ENCODE measurements around the gene TERF2IP. TPM values are rescaled to one million over a fixed set of nuclear protein-coding genes. Genes with fewer than 3 reads are reported as not detected.
A peak's percentile ranks its signal among the peaks of the same experiment; 100 is the strongest.

TERF2IP gene
- total and polyA plus RNA-seq, 2 of the 13 experiments (the other 11 are each of a cell fraction or from before 2014, with no cell fraction given) = 26.4 to 50.2 TPM

DNA sequence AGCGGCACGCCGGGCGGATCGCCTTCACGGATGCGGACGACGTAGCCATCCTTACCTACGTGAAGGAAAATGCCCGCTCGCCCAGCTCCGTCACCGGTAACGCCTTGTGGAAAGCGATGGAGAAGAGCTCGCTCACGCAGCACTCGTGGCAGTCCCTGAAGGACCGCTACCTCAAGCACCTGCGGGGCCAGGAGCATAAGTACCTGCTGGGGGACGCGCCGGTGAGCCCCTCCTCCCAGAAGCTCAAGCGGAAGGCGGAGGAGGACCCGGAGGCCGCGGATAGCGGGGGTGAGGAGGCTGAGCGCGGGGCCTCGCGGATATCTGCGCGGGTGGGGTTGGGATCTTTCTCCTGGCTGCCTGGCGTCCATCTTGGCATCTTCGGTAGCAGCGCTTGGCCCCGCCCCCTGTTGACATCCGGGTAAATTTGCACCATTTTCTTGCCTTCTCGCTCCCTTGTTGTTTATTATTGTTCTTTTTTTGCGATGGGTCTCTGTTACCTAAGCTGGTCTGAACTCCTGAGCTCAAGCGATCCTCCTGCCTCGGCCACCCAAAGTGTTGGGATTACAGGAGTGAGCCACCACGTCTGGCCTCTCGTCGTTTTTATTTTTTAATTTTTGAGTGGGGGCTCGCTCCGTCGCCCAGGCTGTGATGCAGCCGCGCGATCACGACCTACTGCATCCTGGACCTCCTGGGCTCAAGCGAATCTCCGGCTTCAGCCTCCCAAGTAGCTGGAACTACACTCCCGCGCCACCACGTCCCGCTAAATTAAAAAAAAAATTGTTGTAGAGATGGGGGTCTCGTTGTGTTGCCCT is 898 bp downstream of the TERF2IP start (continued):
- TF ChIP-seq, protein P1, sequence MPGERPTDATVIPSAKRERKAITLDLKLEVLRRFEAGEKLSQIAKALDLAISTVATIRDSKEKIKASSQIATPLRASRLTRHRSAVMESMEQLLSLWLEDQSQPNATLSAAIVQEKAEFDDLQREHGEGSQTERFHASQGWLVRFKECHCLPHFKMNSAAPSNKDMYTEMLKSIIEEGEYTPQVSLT (CRISPR knock-in tag; IDR thresholded peaks at IDR 0.05; ENCODE audit: borderline replicate concordance, low read depth) = no peak
- peak; percentile 76 for TF ChIP-seq SAP130 (CRISPR knock-in tag; IDR thresholded peaks at IDR 0.05; ENCODE audit: low read depth)
- no peak for TF ChIP-seq ATAD3A (CRISPR knock-in tag; IDR thresholded peaks at IDR 0.05)
- no peak for TF ChIP-seq NPAS2 (CRISPR knock-in tag; IDR thresholded peaks at IDR 0.05; ENCODE audit: borderline replicate concordance)
- 0 out of 2 replicates have a peak, but pooled peaks have one; percentile 7 for TF ChIP-seq ZNF546 (CRISPR knock-in tag; conservative IDR thresholded peaks at IDR 0.05)

DNA sequence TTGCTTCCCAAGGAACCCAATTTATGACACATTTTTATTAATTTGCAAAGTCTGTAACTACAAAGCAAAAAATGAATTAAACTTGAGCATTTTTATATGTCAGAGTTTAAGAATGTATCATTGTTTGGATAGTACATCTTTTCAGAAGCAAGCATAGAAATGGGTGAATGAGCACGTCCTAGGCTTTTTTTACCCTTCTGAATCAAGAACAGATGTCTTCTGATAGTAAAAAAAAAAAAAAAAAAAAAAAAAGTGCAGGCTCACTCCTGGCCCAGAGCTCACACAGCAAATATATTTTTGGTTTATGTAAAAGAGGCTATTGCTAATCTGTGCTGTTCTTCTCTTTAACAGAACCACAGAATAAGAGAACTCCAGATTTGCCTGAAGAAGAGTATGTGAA is 6.3 kb downstream of the TERF2IP start:
- in situ Hi-C loops (cut with HindIII; ENCODE audit: extremely low pct_ligation_motif_present, low pct_unique_long_range_greater_than_20kb) = no loop called here
- Histone ChIP-seq H3K27ac (ENCODE audit: extremely low read length, insufficient read depth, low read length) (no peak overlapping the region), H3K9ac (ENCODE audit: insufficient read depth, low read depth, low read length) (no peak overlapping the region), H4K20me1 (ENCODE audit: insufficient read depth, low read length) (peaks cover 53% of the 10 kb centered on the region), H3K4me3 (replicated peaks in 1 of 3; ENCODE audit: insufficient read depth in 1 of 3, low read depth in 2 of 3, low read length in 3 of 3) (no peak overlapping the region), H3K79me2 (ENCODE audit: insufficient read depth, low read length) (peaks cover 49% of the 10 kb centered on the region), H3K27me3 (ENCODE audit: control insufficient read depth in 1 of 2, insufficient read depth in 2 of 2, low read length in 2 of 2) (no peaks in the 10 kb centered on the region; a peak in 1 of 5 replicates), H3K9me3 (ENCODE audit: low read length) (no peaks in the 10 kb centered on the region), H3K36me3 (replicated peaks in 1 of 2; ENCODE audit: control insufficient read depth in 1 of 2, insufficient read depth in 2 of 2, low read length in 2 of 2) (peaks cover 22 to 52% of the 10 kb centered on the region in 2 experiments), H2AFZ (ENCODE audit: low read length) (no peak overlapping the region), H3K4me1 (ENCODE audit: insufficient read depth, low read length) (peaks cover 32% of the 10 kb centered on the region), H3K4me2 (ENCODE audit: low read depth, low read length) (no peak overlapping the region)
- intact Hi-C loops (cut with micrococcal nuclease; ENCODE audit: unreplicated experiment) = no loop called here
- no peak for ATAC-seq
- DNase-seq (ENCODE audit: low spot score) = no peak
- CTCF ChIA-PET (ENCODE audit: low intra/inter-chr PET ratio, low total read pairs) = no interaction called here
- FAIRE-seq = no peak
- WGBS (ENCODE audit: low lambda C conversion rate) = 98% methylated on average over 1 of the region's 1 CpG
- POLR2A ChIA-PET = no interaction called here
- BruUV-seq (replicated peaks) = no TSS peak
- TF ChIP-seq PAWR (CRISPR knock-in tag; IDR thresholded peaks at IDR 0.05; ENCODE audit: borderline replicate concordance) = no peak
- no peak for TF ChIP-seq TRIM24 (CRISPR knock-in tag; IDR thresholded peaks at IDR 0.05)
- TF ChIP-seq NFE2L2 (IDR thresholded peaks at IDR 0.05; ENCODE audit: low read length) = no peak
- no peak for TF ChIP-seq ZNF781 (CRISPR knock-in tag; IDR thresholded peaks at IDR 0.05; ENCODE audit: borderline replicate concordance, not compliant biosample characterization)
- TF ChIP-seq, protein P2, sequence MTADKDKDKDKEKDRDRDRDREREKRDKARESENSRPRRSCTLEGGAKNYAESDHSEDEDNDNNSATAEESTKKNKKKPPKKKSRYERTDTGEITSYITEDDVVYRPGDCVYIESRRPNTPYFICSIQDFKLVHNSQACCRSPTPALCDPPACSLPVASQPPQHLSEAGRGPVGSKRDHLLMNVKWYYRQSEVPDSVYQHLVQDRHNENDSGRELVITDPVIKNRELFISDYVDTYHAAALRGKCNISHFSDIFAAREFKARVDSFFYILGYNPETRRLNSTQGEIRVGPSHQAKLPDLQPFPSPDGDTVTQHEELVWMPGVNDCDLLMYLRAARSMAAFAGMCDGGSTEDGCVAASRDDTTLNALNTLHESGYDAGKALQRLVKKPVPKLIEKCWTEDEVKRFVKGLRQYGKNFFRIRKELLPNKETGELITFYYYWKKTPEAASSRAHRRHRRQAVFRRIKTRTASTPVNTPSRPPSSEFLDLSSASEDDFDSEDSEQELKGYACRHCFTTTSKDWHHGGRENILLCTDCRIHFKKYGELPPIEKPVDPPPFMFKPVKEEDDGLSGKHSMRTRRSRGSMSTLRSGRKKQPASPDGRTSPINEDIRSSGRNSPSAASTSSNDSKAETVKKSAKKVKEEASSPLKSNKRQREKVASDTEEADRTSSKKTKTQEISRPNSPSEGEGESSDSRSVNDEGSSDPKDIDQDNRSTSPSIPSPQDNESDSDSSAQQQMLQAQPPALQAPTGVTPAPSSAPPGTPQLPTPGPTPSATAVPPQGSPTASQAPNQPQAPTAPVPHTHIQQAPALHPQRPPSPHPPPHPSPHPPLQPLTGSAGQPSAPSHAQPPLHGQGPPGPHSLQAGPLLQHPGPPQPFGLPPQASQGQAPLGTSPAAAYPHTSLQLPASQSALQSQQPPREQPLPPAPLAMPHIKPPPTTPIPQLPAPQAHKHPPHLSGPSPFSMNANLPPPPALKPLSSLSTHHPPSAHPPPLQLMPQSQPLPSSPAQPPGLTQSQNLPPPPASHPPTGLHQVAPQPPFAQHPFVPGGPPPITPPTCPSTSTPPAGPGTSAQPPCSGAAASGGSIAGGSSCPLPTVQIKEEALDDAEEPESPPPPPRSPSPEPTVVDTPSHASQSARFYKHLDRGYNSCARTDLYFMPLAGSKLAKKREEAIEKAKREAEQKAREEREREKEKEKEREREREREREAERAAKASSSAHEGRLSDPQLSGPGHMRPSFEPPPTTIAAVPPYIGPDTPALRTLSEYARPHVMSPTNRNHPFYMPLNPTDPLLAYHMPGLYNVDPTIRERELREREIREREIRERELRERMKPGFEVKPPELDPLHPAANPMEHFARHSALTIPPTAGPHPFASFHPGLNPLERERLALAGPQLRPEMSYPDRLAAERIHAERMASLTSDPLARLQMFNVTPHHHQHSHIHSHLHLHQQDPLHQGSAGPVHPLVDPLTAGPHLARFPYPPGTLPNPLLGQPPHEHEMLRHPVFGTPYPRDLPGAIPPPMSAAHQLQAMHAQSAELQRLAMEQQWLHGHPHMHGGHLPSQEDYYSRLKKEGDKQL (CRISPR knock-in tag; IDR thresholded peaks at IDR 0.05; ENCODE audit: low read depth) = no peak
- TF ChIP-seq PAX8 (CRISPR knock-in tag; IDR thresholded peaks at IDR 0.05; ENCODE audit: borderline replicate concordance) = no peak
- TF ChIP-seq PRDM4 (CRISPR knock-in tag; IDR thresholded peaks at IDR 0.05; ENCODE audit: borderline replicate concordance) = no peak
- no peak for TF ChIP-seq SIX4 (CRISPR knock-in tag; IDR thresholded peaks at IDR 0.05)
- no peak for TF ChIP-seq NBN (conservative IDR thresholded peaks at IDR 0.05)
- TF ChIP-seq ZNF780A (CRISPR knock-in tag; IDR thresholded peaks at IDR 0.05) = no peak

Measured in HepG2 (cell line).